Panc1 (cell line): Measurements from ENCODE around the gene VTN. TPM values are rescaled to one million over a fixed set of nuclear protein-coding genes. Genes with fewer than 3 reads are reported as not detected.

Source experiments
- ATAC-seq: fragments of 200-7000 bp; cut with Tn5 transposase; 2 replicates; pipeline ENCODE4 v1.9.1; 2020; ENCODE audit warnings: mild to moderate bottlenecking, moderate library complexity
- BruUV-seq: library from RNA; stranded (reverse); fragments of 400-500 nt; replicated peaks from 2 replicates; lab custom pipeline; 2021; lab: Mats Ljungman, UMichigan
- CTCF ChIA-PET: fragments of 300-600 bp; sonication (Branson Sonifier 250); formaldehyde crosslinking; loops from one replicate; lab custom pipeline; 2022; ENCODE audit warnings: antibody characterized with exemption; lab: Charles Lee
- POLR2A ChIA-PET: fragments of 300-600 bp; sonication (Branson Sonifier 250); formaldehyde crosslinking; loops from one replicate; lab custom pipeline; 2022; ENCODE audit warnings: antibody characterized with exemption; lab: Charles Lee
- DNase-seq: peaks from one replicate; pipeline ENCODE4 v3.0.0-alpha.2; 2010; ENCODE audit warnings: low read depth, low spot score
- H3K27ac ChIP-seq: 2 replicates; pipeline ENCODE4 v1.5.1; 2011; ENCODE audit warnings: mild to moderate bottlenecking, low read length, inconsistent platforms
- H3K27me3 ChIP-seq: fragments of 200-500 bp; sonication (Bioruptor generic); 2 replicates; pipeline ENCODE4 v1.6.0; 2014; ENCODE audit warnings: low read length, inconsistent platforms; ENCODE audit not compliant: control insufficient read depth, insufficient read depth
- H3K36me3 ChIP-seq: fragments of 200-500 bp; sonication (Bioruptor generic); 2 replicates; pipeline ENCODE4 v1.5.1; 2014; ENCODE audit warnings: inconsistent platforms, mild to moderate bottlenecking, low read length, moderate library complexity; ENCODE audit not compliant: control insufficient read depth, insufficient read depth
- H3K4me1 ChIP-seq: 2 replicates; pipeline ENCODE4 v1.5.1; 2011; ENCODE audit warnings: inconsistent platforms, mild to moderate bottlenecking, low read length, moderate library complexity; ENCODE audit not compliant: control insufficient read depth, insufficient read depth
- H3K4me3 ChIP-seq, 2 experiments: 2 replicates each; pipeline ENCODE4 v1.5.1; 2011 to 2012; ENCODE audit warnings: low read depth in 2 of 2, low read length in 2 of 2, mild to moderate bottlenecking in 2 of 2, inconsistent platforms in 1 of 2, moderate library complexity in 1 of 2
- H3K9me3 ChIP-seq: fragments of 200-500 bp; sonication (Bioruptor generic); 2 replicates; pipeline ENCODE4 v1.5.1; 2014; ENCODE audit warnings: low read depth, mild to moderate bottlenecking, inconsistent platforms, low read length, moderate library complexity; ENCODE audit not compliant: control insufficient read depth, insufficient read depth
- CTCF ChIP-seq: fragments of 450-650 bp; IDR thresholded peaks from 2 replicates; pipeline ENCODE4 v1.5.1; 2017; ENCODE audit warnings: mild to moderate bottlenecking
- POLR2AphosphoS5 ChIP-seq: IDR thresholded peaks from 2 replicates; pipeline ENCODE4 v1.6.1; 2012; ENCODE audit warnings: mild to moderate bottlenecking, low read depth, low read length, moderate library complexity
- REST ChIP-seq, 2 experiments: IDR thresholded peaks; 2 replicates each; pipeline ENCODE4 v1.6.1; 2011 to 2012; ENCODE audit warnings: low read depth in 2 of 2, control low read depth in 1 of 2, low read length in 1 of 2, mild to moderate bottlenecking in 1 of 2, moderate library complexity in 1 of 2; ENCODE audit not compliant: insufficient read depth in 1 of 2
- SIN3A ChIP-seq: IDR thresholded peaks from 2 replicates; pipeline ENCODE4 v1.6.1; 2012; ENCODE audit warnings: low read depth, mild to moderate bottlenecking, low read length, moderate library complexity, borderline replicate concordance; ENCODE audit not compliant: insufficient read depth
- TCF7L2 ChIP-seq: IDR thresholded peaks from 2 replicates; pipeline ENCODE4 v1.6.1; 2011; ENCODE audit warnings: mild to moderate bottlenecking, low read depth, low read length, inconsistent platforms
- in situ Hi-C: cut with HindIII; loops from 2 replicates; pipeline ENCODE4 v1.10.0; 2016; ENCODE audit warnings: low sequenced_read_pairs, low pct_unique_long_range_greater_than_20kb
- intact Hi-C: fragments of 100-400 bp; cut with micrococcal nuclease; formaldehyde crosslinking; loops from one replicate; pipeline ENCODE4 v1.10.0; 2022; ENCODE audit not compliant: unreplicated experiment
- total RNA-seq: library from RNA; stranded (reverse); gene quantifications from one replicate; pipeline ENCODE4 v1.2.1, GENCODE V29; 2021; ENCODE audit not compliant: unreplicated experiment

The VTN gene
- total RNA-seq, 1 experiment from 2014 or later = 2.3 TPM

GRCh38 chr17:28402844-28403243 lies 32.7 kb upstream of the VTN start:
- Histone ChIP-seq H3K36me3 (no peaks in the 10 kb centered on the region), H3K4me1 (peaks cover 16% of the 10 kb centered on the region), H3K4me3 (no peak overlapping the region), H3K27me3 (no peaks in the 10 kb centered on the region), H3K9me3 (no peaks in the 10 kb centered on the region), H3K27ac (no peak overlapping the region)
- no TSS peak for BruUV-seq
- no peak for ATAC-seq
- TF ChIP-seq POLR2AphosphoS5 (no peak), TCF7L2 (no peak), SIN3A (no peak)
- intact Hi-C loops = no loop called here
- DNase-seq = no peak
- in situ Hi-C loops = no loop called here
- ChIA-PET CTCF (no interaction called here), POLR2A (no interaction called here)

GRCh38 chr17:28402224-28402630 lies 32.1 kb upstream of the VTN start:
- H3K4me3 ChIP-seq = no peak overlapping the region
- no peaks in the 10 kb centered on the region for H3K9me3 ChIP-seq
- H3K36me3 ChIP-seq = no peaks in the 10 kb centered on the region
- H3K27me3 ChIP-seq = no peaks in the 10 kb centered on the region
- CTCF ChIA-PET = no interaction called here
- TF ChIP-seq CTCF (no peak), SIN3A (no peak), POLR2AphosphoS5 (no peak; the same call in 1 of the 2 replicates), TCF7L2 (no peak), REST (IDR thresholded peaks at IDR 0.05; ENCODE audit: insufficient read depth in 1 of 2, low read depth in 2 of 2, low read length in 1 of 2) (no peak)
- H3K27ac ChIP-seq = no peak overlapping the region
- BruUV-seq = no TSS peak
- peaks cover 16% of the 10 kb centered on the region for H3K4me1 ChIP-seq
- POLR2A ChIA-PET = no interaction called here
- no peak for ATAC-seq
- intact Hi-C loops (no loop called here), in situ Hi-C loops (no loop called here)
- DNase-seq = no peak

- H3K9me3 ChIP-seq = no peaks in the 10 kb centered on the region
- peaks cover 8% of the 10 kb centered on the region; the same call in 1 of the 2 replicates for H3K4me1 ChIP-seq
- no peak for TF ChIP-seq REST (IDR thresholded peaks at IDR 0.05; ENCODE audit: insufficient read depth in 1 of 2, low read depth in 2 of 2, low read length in 1 of 2)
- no peak for TF ChIP-seq TCF7L2
- TF ChIP-seq SIN3A = no peak
- no peak for TF ChIP-seq POLR2AphosphoS5
- TF ChIP-seq CTCF = no peak
- H3K27me3 ChIP-seq = no peaks in the 10 kb centered on the region
- CTCF ChIA-PET = no interaction called here
- ATAC-seq (no peak), DNase-seq (no peak)
- H3K27ac ChIP-seq = no peak overlapping the region
- BruUV-seq = no TSS peak
- no peak overlapping the region for H3K4me3 ChIP-seq
- in situ Hi-C loops = no loop called here
- POLR2A ChIA-PET = interaction anchor here (0.5 kb wide), 1 partner anchor 23 kb away, joined by 11 read pairs; no protein-coding TSS in a partner anchor
- intact Hi-C loops = no loop called here
- no peaks in the 10 kb centered on the region for H3K36me3 ChIP-seq
These were observed 29.7 kb upstream of the VTN start for GRCh38 chr17:28399808-28400207.
